ENCODE measurements around the gene RNF214. TPM values are rescaled to one million over a fixed set of nuclear protein-coding genes. Genes with fewer than 3 reads are reported as not detected.
"Not testable (repeated sequence)": the region's sequence is repeated elsewhere in the genome, so short reads cannot be mapped to it uniquely, and the experiment has no call there.

The RNF214 gene
- total and polyA plus RNA-seq, 2 of the 13 experiments (the other 11 are each of a cell fraction or from before 2014, with no cell fraction given) = 10.7 to 12.6 TPM

- TF ChIP-seq ZNF710 (CRISPR knock-in tag; IDR thresholded peaks at IDR 0.05; ENCODE audit: borderline replicate concordance) (0 out of 2 replicates have a peak, but pooled peaks have one; percentile 21), NFIB (CRISPR knock-in tag; IDR thresholded peaks at IDR 0.05; ENCODE audit: borderline replicate concordance) (no peak), FOXP1 (IDR thresholded peaks at IDR 0.05) (no peak; the same call in 1 of the 2 replicates), FOXP1 (CRISPR knock-in tag; IDR thresholded peaks at IDR 0.05) (peak; percentile 39; the same call in 1 of the 2 replicates)
Measured at GRCh38 chr11:117319214-117319840, 86.9 kb downstream of the RNF214 start (continued).

- FAIRE-seq; BruUV-seq (replicated peaks); H3K27me3 ChIP-seq (ENCODE audit: control insufficient read depth in 1 of 2, insufficient read depth in 2 of 2, low read length in 2 of 2); in situ Hi-C loops (cut with HindIII; ENCODE audit: extremely low pct_ligation_motif_present, low pct_unique_long_range_greater_than_20kb); H3K36me3 ChIP-seq (replicated peaks in 1 of 2; ENCODE audit: control insufficient read depth in 1 of 2, insufficient read depth in 2 of 2, low read length in 2 of 2); H3K9me3 ChIP-seq (ENCODE audit: low read length); H3K79me2 ChIP-seq (ENCODE audit: insufficient read depth, low read length); intact Hi-C loops (cut with micrococcal nuclease; ENCODE audit: unreplicated experiment); DNase-seq (ENCODE audit: low spot score); CTCF ChIA-PET (ENCODE audit: low intra/inter-chr PET ratio, low total read pairs); H2AFZ ChIP-seq (ENCODE audit: low read length); H4K20me1 ChIP-seq (ENCODE audit: insufficient read depth, low read length); ATAC-seq: not testable (repeated sequence)
- Histone ChIP-seq H3K9ac (ENCODE audit: insufficient read depth, low read depth, low read length) (peak overlapping the region; percentile 75; the same call in 1 of the 2 replicates), H3K4me3 (replicated peaks in 1 of 3; ENCODE audit: insufficient read depth in 1 of 3, low read depth in 2 of 3, low read length in 3 of 3) (peak overlapping the region; percentile 78 to 86 (median 79)), H3K4me2 (ENCODE audit: low read depth, low read length) (peak overlapping the region; percentile 42; the same call in 1 of the 2 replicates), H3K27ac (ENCODE audit: extremely low read length, insufficient read depth, low read length) (peak overlapping the region; percentile 60), H3K4me1 (ENCODE audit: insufficient read depth, low read length) (peaks cover 21% of the 10 kb centered on the region)
- TF ChIP-seq ASH2L (IDR thresholded peaks at IDR 0.05; ENCODE audit: insufficient read length, low read depth, low read length) (peak; percentile 4), CHD4 (IDR thresholded peaks at IDR 0.05; ENCODE audit: borderline replicate concordance, low read length) (peak; percentile 86; the same call in 1 of the 2 replicates), TFDP2 (CRISPR knock-in tag; IDR thresholded peaks at IDR 0.05) (0 out of 2 replicates have a peak, but pooled peaks have one; percentile 3)
- WGBS (ENCODE audit: low lambda C conversion rate) = 7% methylated on average over 5 of the region's 5 CpGs
- POLR2A ChIA-PET = interaction anchor here (0.7 to 2.4 kb wide), 9 partner anchors 8 to 490 kb away, joined by 3 to 33 read pairs (median 6); partner anchors contain the start of genes APOA1, BACE1, PAFAH1B2 and SIDT2
Measured at GRCh38 chr11:117327255-117327566, 94.7 kb downstream of the RNF214 start.

Data from HepG2 (cell line).